ENCODE measurements around the gene TRIM67.

TRIM67 gene

GRCh38 chr1:231176421-231176820 is 14.6 kb downstream of the TRIM67 start (continued):
- no peak for TF ChIP-seq ZNF565 (CRISPR knock-in tag; conservative IDR thresholded peaks at IDR 0.05; ENCODE audit: low read depth)

GRCh38 chr1:231177226-231177625 is 15.4 kb downstream of the TRIM67 start:
- TF ChIP-seq ZNF8 (CRISPR knock-in tag; IDR thresholded peaks at IDR 0.05), result no peak
- no peak for TF ChIP-seq ZC3H10 (CRISPR knock-in tag; IDR thresholded peaks at IDR 0.05)
- TF ChIP-seq TSHZ2 (CRISPR knock-in tag; IDR thresholded peaks at IDR 0.05), result no peak
- no peak for TF ChIP-seq ZFP30 (CRISPR knock-in tag; IDR thresholded peaks at IDR 0.05)
- no peak for TF ChIP-seq SNAI2 (CRISPR knock-in tag; IDR thresholded peaks at IDR 0.05)
- TF ChIP-seq ZNF70 (CRISPR knock-in tag; IDR thresholded peaks at IDR 0.05), result no peak
- TF ChIP-seq ZFP3 (CRISPR knock-in tag; IDR thresholded peaks at IDR 0.05), result no peak
- no peak for TF ChIP-seq ARNTL (CRISPR knock-in tag; IDR thresholded peaks at IDR 0.05; ENCODE audit: borderline replicate concordance, low read depth)
- TF ChIP-seq CSRNP3 (CRISPR knock-in tag; IDR thresholded peaks at IDR 0.05), result no peak
- no peak for TF ChIP-seq TCF4 (CRISPR knock-in tag; IDR thresholded peaks at IDR 0.05; ENCODE audit: borderline replicate concordance)
- TF ChIP-seq POU6F1 (CRISPR knock-in tag; IDR thresholded peaks at IDR 0.05; ENCODE audit: borderline replicate concordance, low read depth), result no peak
- TF ChIP-seq TOX (CRISPR knock-in tag; IDR thresholded peaks at IDR 0.05; ENCODE audit: borderline replicate concordance), result no peak
- no peak for TF ChIP-seq PATZ1 (CRISPR knock-in tag; IDR thresholded peaks at IDR 0.05; ENCODE audit: borderline replicate concordance)

GRCh38 chr1:231177936-231178335 is 16.1 kb downstream of the TRIM67 start:
- TF ChIP-seq TSHZ2 (CRISPR knock-in tag; IDR thresholded peaks at IDR 0.05) (no peak), GLIS3 (CRISPR knock-in tag; IDR thresholded peaks at IDR 0.05) (no peak), ZNF565 (CRISPR knock-in tag; conservative IDR thresholded peaks at IDR 0.05; ENCODE audit: low read depth) (no peak), TOX (CRISPR knock-in tag; IDR thresholded peaks at IDR 0.05; ENCODE audit: borderline replicate concordance) (no peak), PPARA (CRISPR knock-in tag; IDR thresholded peaks at IDR 0.05; ENCODE audit: borderline replicate concordance) (no peak), ESRRG (CRISPR knock-in tag; IDR thresholded peaks at IDR 0.05) (no peak), ZFP30 (CRISPR knock-in tag; IDR thresholded peaks at IDR 0.05) (no peak), POU6F1 (CRISPR knock-in tag; IDR thresholded peaks at IDR 0.05; ENCODE audit: borderline replicate concordance, low read depth) (no peak), RARB (CRISPR knock-in tag; IDR thresholded peaks at IDR 0.05) (no peak), PATZ1 (CRISPR knock-in tag; IDR thresholded peaks at IDR 0.05; ENCODE audit: borderline replicate concordance) (no peak), ZNF70 (CRISPR knock-in tag; IDR thresholded peaks at IDR 0.05) (no peak), ZC3H10 (CRISPR knock-in tag; IDR thresholded peaks at IDR 0.05) (no peak), ISL1 (CRISPR knock-in tag; IDR thresholded peaks at IDR 0.05) (no peak), TCF4 (CRISPR knock-in tag; IDR thresholded peaks at IDR 0.05; ENCODE audit: borderline replicate concordance) (no peak), CSRNP3 (CRISPR knock-in tag; IDR thresholded peaks at IDR 0.05) (no peak), ZFP3 (CRISPR knock-in tag; IDR thresholded peaks at IDR 0.05) (no peak), CSDC2 (CRISPR knock-in tag; IDR thresholded peaks at IDR 0.05) (no peak), ARNTL (CRISPR knock-in tag; IDR thresholded peaks at IDR 0.05; ENCODE audit: borderline replicate concordance, low read depth) (no peak)
- no peak for ATAC-seq

More at GRCh38 chr1:231177226-231177625, 15.4 kb downstream of the TRIM67 start:
- no peak for ATAC-seq

All from SK-N-SH treated with all-trans-retinoic acid at 6 μM for 48 hours (cell line).